ENCODE measurements around the gene POFUT2. TPM values are rescaled to one million over a fixed set of nuclear protein-coding genes. Genes with fewer than 3 reads are reported as not detected.

The POFUT2 gene, protein sequence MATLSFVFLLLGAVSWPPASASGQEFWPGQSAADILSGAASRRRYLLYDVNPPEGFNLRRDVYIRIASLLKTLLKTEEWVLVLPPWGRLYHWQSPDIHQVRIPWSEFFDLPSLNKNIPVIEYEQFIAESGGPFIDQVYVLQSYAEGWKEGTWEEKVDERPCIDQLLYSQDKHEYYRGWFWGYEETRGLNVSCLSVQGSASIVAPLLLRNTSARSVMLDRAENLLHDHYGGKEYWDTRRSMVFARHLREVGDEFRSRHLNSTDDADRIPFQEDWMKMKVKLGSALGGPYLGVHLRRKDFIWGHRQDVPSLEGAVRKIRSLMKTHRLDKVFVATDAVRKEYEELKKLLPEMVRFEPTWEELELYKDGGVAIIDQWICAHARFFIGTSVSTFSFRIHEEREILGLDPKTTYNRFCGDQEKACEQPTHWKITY
- total RNA-seq (2014; rRNA removed; shearing (Covaris generic)), result 22.6 and 27.3 TPM in 2 replicates

GRCh38 chr21:45287438-45288391 is at the start of gene POFUT2:
Gene POFUT2 (minus strand): TSS chr21:45287895. CDS start chr21:45287871, 24 bp downstream.
- peak; percentile 99 for DNase-seq (ENCODE audit: low read depth)

- DNase-seq (ENCODE audit: low read depth), result peak; percentile 44
These were observed 49.2 kb upstream of the POFUT2 start for GRCh38 chr21:45336870-45337269.

DNA sequence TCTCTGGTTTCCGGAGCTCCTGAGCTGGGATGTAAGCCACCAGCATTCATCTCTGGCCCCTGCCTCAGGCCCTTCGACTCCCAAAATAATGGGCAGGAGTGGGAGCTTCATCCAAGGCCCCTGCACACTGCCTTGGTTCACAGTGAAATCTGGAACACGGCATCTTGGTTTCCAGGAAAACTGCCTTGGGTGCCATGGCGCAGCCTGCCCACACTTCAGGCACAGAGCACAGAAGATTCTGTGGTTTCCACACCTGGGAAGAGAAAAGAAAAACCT is 48.8 kb upstream of the POFUT2 start:
- DNase-seq (ENCODE audit: low read depth), result no peak

DNA sequence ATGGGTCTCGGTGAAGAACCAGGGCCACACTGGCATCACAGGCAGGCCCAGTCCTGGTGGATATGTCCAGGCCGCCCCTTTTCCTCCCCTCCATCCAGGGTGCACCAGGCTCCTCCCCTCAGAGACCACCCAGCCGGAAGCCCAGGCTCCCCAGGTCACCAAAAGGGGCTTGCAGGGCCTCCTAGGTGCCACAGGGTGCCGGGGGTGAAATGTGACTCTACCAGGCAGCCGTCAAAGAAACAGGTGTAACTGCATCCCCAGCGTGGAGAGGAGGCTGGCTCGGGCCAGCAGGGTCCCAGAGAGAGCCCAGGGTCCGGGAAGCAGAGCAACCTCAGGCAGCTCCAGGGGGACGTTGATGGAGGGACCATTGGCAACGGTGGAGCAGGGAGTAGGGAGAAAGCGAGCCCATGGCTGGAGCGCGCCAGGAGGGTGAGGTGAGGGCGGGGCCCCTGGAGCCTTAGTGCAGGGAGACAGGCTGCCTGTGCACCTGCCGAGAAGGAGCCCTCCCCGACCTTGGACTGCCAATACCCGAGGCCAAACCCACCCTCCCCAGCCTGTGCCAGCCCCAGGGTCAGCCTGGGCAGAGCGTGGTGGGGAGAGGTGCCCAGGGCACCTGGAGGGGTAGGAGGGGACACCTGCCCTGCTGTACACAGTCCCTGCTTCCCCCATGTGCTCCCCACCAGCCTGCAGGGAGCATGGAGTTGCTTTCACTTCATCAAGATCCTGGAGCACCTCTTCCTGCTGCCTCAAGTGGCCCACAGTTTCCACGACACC is 48.3 kb upstream of the POFUT2 start:
- DNase-seq (ENCODE audit: low read depth), result no peak

- DNase-seq (ENCODE audit: low read depth), result no peak
These were observed 47.6 kb upstream of the POFUT2 start for GRCh38 chr21:45335151-45335760.

DNA sequence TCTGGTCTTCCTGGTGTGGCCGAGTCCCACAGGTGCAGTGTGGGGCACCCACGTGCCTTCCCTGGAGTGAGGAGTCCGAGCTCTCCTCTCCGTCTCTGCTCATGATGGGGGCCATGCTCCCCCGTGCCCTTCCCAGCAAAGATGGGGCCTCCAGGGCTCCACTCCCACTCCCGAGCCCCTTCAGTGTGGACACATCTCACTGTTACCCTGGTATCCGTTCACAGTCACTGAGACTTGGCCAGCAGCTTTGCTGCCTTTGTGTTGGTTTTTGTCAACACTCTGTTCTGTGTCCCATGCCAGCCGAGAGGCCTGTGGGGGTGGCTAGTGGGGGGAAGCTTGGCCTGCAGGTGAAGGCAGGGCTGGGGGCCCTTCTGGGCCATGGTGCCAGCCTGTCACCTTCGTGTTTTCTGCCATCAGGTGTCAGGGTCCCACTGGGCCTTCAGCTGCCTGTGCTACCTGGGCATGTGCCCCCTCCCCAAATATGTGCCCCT is 46.9 kb upstream of the POFUT2 start:
- DNase-seq (ENCODE audit: low read depth), result no peak

DNA sequence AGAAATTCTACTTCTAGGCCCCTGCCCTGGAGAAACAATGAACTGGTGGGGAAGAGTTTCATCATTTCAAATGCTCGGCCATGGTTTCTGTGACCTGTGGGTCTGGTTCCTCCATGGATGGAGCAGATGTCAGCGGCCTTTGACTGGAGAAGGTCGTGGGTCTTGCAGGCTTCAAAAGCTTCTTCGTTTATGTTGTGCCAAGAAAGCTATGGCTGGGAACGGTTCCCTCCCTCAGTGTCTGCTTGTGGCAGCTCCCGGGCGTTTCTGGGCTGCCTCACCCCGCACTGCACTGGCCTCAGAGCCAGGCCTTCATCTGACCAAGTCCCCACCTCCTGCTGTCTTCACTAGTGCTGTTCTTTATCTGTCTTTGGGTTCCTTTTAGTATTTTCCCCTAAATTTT is 46.4 kb upstream of the POFUT2 start:
- DNase-seq (ENCODE audit: low read depth), result no peak

DNA sequence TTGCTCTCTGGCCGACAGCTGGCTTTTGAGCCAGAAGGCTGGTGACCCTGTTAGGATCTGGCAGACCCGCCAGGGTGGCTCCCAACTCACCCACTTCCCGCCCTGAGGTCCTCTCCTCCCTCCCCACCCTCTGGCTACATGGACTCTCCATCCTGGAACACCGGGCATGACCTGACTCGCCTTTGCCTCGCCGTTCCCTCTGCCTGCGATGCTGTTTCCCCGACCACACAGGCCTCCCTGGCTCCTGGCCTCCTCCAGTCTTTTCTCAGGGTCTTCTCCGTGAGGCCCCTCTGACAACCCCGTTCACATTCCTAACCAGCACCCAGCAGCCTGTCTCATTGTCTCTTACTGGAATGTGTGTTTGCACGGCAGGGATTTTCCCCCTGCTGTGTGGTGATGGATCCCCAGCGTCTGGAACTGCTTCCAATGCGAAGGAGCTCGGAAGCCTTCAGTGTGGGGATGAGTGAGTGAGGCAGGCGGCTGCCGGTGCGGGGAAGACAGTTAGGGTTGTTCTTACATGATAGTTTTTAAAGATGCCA is 46.0 kb upstream of the POFUT2 start:
- no peak for DNase-seq (ENCODE audit: low read depth)

- no peak for DNase-seq (ENCODE audit: low read depth)
These were observed 45.4 kb upstream of the POFUT2 start for GRCh38 chr21:45332981-45333582.

DNA sequence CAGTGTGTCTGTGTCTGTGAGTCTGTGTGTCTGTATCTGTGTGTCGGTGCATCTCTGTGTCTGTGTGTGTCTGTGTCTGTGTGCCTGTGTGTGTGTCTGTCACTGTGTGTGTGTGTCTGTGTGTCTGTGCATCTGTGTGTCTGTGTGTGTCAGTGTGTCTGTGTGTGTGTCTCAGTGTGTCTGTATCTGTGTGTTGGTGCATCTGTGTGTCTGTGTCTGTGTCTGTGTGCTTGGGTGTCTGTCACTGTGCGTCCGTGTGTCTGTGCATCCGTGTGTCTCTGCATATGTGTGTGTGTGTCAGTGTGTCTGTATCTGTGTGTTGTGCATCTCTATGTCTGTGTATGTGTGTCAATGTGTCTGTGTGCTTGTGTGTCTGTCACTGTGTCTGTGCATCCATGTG is 44.7 kb upstream of the POFUT2 start:
- DNase-seq (ENCODE audit: low read depth), result no peak

GRCh38 chr21:45331531-45332147 is 43.9 kb upstream of the POFUT2 start:
- DNase-seq (ENCODE audit: low read depth), result no peak

DNA sequence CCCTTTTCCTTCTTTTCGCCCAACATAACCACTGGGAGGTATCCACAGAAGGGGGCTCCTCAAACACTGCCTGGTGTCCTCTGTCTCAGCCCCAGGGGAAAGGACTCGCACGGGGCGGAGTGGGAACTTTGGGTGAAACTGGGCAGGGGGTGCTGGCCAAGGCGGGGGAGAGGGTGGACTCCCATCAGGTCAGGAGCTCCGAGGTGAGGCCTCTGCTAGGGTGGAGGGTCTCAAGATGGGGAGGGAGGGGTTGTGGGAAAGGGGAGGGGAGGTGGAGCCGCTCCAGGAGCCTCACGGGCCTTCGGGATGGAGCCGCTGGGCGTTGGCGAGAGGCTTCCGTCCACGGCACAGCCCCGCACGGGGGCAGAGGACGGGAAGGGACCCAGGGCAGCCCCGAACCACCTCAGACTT is 43.2 kb upstream of the POFUT2 start:
- DNase-seq (ENCODE audit: low read depth), result no peak

- DNase-seq (ENCODE audit: low read depth), result peak; percentile 94
These were observed 42.5 kb upstream of the POFUT2 start for GRCh38 chr21:45330075-45330781.

- DNase-seq (ENCODE audit: low read depth), result no peak
These were observed 41.8 kb upstream of the POFUT2 start for GRCh38 chr21:45329261-45330074.

GRCh38 chr21:45328198-45329091 is 40.8 kb upstream of the POFUT2 start:
- no peak for DNase-seq (ENCODE audit: low read depth)

DNA sequence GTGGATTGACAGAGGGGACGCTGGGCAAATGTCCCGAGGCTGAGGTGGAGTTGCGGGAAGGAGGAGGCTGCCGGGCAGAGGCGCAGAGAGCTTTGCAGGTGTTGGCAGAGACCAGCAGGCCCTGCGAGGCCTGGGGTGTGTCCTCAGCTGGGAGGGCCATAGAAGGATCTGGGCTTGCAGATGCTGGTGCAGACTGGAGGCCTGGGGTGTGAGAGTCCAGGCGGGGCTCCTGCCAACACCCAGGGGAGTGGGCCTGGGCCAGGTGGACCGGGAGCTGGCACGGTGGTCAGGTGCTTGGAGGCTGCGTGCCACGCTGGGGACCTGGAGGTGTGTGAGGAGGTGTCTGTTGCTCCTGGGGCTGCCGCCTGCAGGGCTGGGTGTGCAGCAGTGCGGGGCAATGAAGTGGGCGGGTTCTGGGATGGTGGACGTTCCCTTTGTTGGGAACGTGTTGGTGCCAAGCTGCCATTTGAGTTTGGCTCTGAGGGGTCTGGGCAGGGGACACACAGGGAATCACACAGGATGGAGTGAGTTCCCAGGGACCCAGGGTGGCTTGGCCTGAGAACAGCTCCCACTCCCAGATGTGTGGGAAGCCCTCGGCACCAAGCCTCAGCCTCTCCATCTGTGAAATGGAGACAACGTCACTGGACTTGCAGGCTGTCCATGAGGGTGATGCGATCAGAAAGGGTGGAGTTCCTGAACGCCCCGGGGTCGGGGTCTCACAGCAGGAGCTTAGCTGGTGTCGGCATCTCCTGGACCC is 39.9 kb upstream of the POFUT2 start:
- DNase-seq (ENCODE audit: low read depth), result no peak

DNA sequence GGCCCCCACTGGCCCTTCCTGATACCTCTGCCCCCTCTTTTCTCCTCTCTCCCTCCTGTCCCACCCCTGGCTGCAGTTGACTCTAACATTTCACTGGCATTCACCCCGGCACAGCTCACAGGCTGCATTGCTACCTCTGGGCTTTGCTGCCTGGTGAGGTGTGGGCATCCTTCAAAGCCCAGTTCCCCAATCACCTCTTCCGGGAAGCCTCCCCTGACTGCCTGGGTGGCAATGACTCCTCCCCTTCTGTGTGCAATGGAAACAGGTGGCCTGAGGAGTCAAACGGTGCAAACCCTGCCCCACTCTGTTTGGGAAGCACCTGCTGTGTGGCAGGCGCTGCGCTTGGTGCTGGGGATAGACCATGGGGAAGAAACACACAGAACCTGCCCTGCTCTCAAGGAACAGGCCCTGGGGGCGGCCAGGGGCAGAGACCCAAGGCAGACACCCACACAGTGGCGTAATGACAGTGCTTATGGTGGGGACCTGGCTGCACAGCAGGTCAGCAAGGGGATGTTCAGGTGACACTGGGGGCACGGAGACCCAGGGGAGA is 39.3 kb upstream of the POFUT2 start:
- no peak for DNase-seq (ENCODE audit: low read depth)

Measured in Daoy (cell line).